C4-2B (cell line): ENCODE measurements around the gene ANO10.

Experiments
- ZFX ChIP-seq: fragments of 450-650 bp; IDR thresholded peaks from 2 replicates; pipeline ENCODE4 v1.6.1; 2017
- TF ChIP-seq, protein P1 (sequence below): fragments of 450-650 bp; conservative IDR thresholded peaks from 2 replicates; pipeline ENCODE4 v1.5.1; 2017; ENCODE audit warnings: mild to moderate bottlenecking

DNA sequence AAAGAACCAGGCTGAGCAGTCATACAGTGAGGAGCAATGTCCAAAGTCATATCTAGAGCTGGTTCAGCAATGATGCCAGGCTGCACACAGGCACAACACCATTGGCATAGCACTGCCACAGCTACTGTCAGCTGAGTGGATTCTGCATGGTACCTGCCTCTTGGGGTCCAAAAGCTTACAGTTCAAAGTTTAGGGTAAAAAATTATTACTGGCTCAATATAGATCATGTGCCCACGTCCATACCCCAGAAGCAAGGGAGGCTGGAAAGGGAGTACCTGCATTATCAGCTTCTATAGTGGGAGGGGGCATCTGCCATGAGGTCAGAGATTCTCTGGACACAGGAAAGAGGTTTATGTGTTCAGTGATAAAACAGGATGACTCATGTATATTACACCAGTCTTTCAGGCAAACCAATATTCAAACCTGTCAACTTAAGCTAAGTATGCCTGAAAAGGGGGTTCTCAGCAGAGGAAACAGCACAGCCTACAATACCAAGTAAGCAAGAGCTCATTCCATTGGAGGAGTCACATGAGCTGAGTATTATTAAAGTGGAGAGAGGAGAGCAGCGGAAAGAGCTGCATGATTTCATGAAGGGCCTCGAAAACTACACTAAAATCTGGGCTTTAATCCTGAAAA, 99.0 kb downstream of the ANO10 start:
- TF ChIP-seq, protein P1, sequence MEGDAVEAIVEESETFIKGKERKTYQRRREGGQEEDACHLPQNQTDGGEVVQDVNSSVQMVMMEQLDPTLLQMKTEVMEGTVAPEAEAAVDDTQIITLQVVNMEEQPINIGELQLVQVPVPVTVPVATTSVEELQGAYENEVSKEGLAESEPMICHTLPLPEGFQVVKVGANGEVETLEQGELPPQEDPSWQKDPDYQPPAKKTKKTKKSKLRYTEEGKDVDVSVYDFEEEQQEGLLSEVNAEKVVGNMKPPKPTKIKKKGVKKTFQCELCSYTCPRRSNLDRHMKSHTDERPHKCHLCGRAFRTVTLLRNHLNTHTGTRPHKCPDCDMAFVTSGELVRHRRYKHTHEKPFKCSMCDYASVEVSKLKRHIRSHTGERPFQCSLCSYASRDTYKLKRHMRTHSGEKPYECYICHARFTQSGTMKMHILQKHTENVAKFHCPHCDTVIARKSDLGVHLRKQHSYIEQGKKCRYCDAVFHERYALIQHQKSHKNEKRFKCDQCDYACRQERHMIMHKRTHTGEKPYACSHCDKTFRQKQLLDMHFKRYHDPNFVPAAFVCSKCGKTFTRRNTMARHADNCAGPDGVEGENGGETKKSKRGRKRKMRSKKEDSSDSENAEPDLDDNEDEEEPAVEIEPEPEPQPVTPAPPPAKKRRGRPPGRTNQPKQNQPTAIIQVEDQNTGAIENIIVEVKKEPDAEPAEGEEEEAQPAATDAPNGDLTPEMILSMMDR, result no peak
- no peak for TF ChIP-seq ZFX
